Activated T-cell treated with anti-CD3 and anti-CD28 coated beads, Interleukin-2, amount 50 U/mL, for 72 hours (primary cell): ENCODE results near the gene APPBP2. TPM values are rescaled to one million over a fixed set of nuclear protein-coding genes. Genes with fewer than 3 reads are reported as not detected.

Experiments used
- ATAC-seq, 2 donors: fragments of 150-1000 bp; cut with Tn5 transposase; replicated peaks in 1 of 2; 2 replicates each; pipeline ENCODE4 v1.10.0; 2021; ENCODE audit warnings: moderate library complexity in 2 of 2, mild to moderate bottlenecking in 1 of 2
- DNase-seq, 2 donors: peaks; one replicate each; pipeline ENCODE4 v3.0.0; 2021 to 2022; ENCODE audit warnings: mixed read lengths in 1 of 2
- H3K27ac Mint-ChIP-seq: one replicate; pipeline ENCODE4 v1.8.0; 2022; ENCODE audit warnings: mild to moderate bottlenecking, moderate library complexity, mixed read lengths
- H3K27me3 Mint-ChIP-seq: one replicate; pipeline ENCODE4 v1.8.0; 2022; ENCODE audit warnings: low read depth, mixed read lengths
- H3K36me3 Mint-ChIP-seq, 2 donors: one replicate each; pipeline ENCODE4 v1.8.0; 2022; ENCODE audit warnings: mixed read lengths in 2 of 2, mild to moderate bottlenecking in 1 of 2; ENCODE audit not compliant: insufficient read depth in 2 of 2
- H3K4me1 Mint-ChIP-seq: one replicate; pipeline ENCODE4 v1.8.0; 2022; ENCODE audit warnings: low read depth, mixed read lengths
- H3K4me3 Mint-ChIP-seq, 2 donors: one replicate each; pipeline ENCODE4 v1.8.0; 2022; ENCODE audit warnings: mild to moderate bottlenecking in 2 of 2, mixed read lengths in 2 of 2, moderate library complexity in 2 of 2
- H3K9me3 Mint-ChIP-seq, 2 donors: one replicate each; pipeline ENCODE4 v1.8.0; 2022; ENCODE audit warnings: mixed read lengths in 2 of 2
- total RNA-seq, 2 donors: library from RNA; stranded (reverse); gene quantifications; one replicate each; pipeline ENCODE4 v1.2.3, GENCODE V29; 2022

Gene APPBP2
- total RNA-seq, 2 donors from 2014 or later = 29.4 to 29.6 TPM

GRCh38 chr17:60548990-60549389 is 22.9 kb upstream of the APPBP2 start:
- no peak overlapping the region for H3K4me3 Mint-ChIP-seq

GRCh38 chr17:60545465-60546191 is 19.6 kb upstream of the APPBP2 start:
- no peaks in the 10 kb centered on the region for H3K4me1 Mint-ChIP-seq
- H3K36me3 Mint-ChIP-seq = no peaks in the 10 kb centered on the region
- no peaks in the 10 kb centered on the region for H3K9me3 Mint-ChIP-seq
- H3K27ac Mint-ChIP-seq = no peak overlapping the region
- H3K4me3 Mint-ChIP-seq = no peak overlapping the region
- DNase-seq (no peak), ATAC-seq (no peak)
- H3K27me3 Mint-ChIP-seq = no peaks in the 10 kb centered on the region

More at GRCh38 chr17:60548990-60549389, 22.9 kb upstream of the APPBP2 start:
- Mint-ChIP-seq H3K27ac (no peak overlapping the region), H3K36me3 (no peaks in the 10 kb centered on the region), H3K9me3 (no peaks in the 10 kb centered on the region), H3K27me3 (no peaks in the 10 kb centered on the region), H3K4me1 (no peaks in the 10 kb centered on the region)
- ATAC-seq (no peak), DNase-seq (no peak)

- DNase-seq = no peak
- H3K36me3 Mint-ChIP-seq = no peaks in the 10 kb centered on the region
- no peak for ATAC-seq
Observed at GRCh38 chr17:60542071-60542470, 16.0 kb upstream of the APPBP2 start.

GRCh38 chr17:60540460-60540859 is 14.4 kb upstream of the APPBP2 start:
- H3K9me3 Mint-ChIP-seq = no peaks in the 10 kb centered on the region
- H3K27ac Mint-ChIP-seq = no peak overlapping the region
- no peak for DNase-seq
- ATAC-seq = no peak
- H3K4me1 Mint-ChIP-seq = no peaks in the 10 kb centered on the region
- H3K27me3 Mint-ChIP-seq = no peaks in the 10 kb centered on the region
- H3K36me3 Mint-ChIP-seq = no peaks in the 10 kb centered on the region
- no peak overlapping the region for H3K4me3 Mint-ChIP-seq

More at GRCh38 chr17:60542071-60542470, 16.0 kb upstream of the APPBP2 start:
- Mint-ChIP-seq H3K9me3 (no peaks in the 10 kb centered on the region), H3K27ac (no peak overlapping the region), H3K27me3 (no peaks in the 10 kb centered on the region), H3K4me1 (no peaks in the 10 kb centered on the region), H3K4me3 (no peak overlapping the region)

- no peaks in the 10 kb centered on the region for H3K27me3 Mint-ChIP-seq
- no peaks in the 10 kb centered on the region for H3K4me1 Mint-ChIP-seq
- H3K4me3 Mint-ChIP-seq = no peak overlapping the region
- no peaks in the 10 kb centered on the region for H3K36me3 Mint-ChIP-seq
- DNase-seq (no peak), ATAC-seq (no peak)
- no peak overlapping the region for H3K27ac Mint-ChIP-seq
- H3K9me3 Mint-ChIP-seq = no peaks in the 10 kb centered on the region
Observed at GRCh38 chr17:60539807-60540206, 13.8 kb upstream of the APPBP2 start.

GRCh38 chr17:60538726-60539125 is 12.7 kb upstream of the APPBP2 start:
- Mint-ChIP-seq H3K4me1 (no peaks in the 10 kb centered on the region), H3K27me3 (no peaks in the 10 kb centered on the region), H3K36me3 (no peaks in the 10 kb centered on the region), H3K9me3 (no peaks in the 10 kb centered on the region), H3K27ac (no peak overlapping the region), H3K4me3 (no peak overlapping the region)
- no peak for DNase-seq
- ATAC-seq = no peak

- no peak for ATAC-seq
- no peaks in the 10 kb centered on the region for H3K4me1 Mint-ChIP-seq
- H3K27me3 Mint-ChIP-seq = no peaks in the 10 kb centered on the region
- no peak for DNase-seq
- no peaks in the 10 kb centered on the region for H3K36me3 Mint-ChIP-seq
- no peak overlapping the region for H3K27ac Mint-ChIP-seq
- H3K4me3 Mint-ChIP-seq = no peak overlapping the region
- H3K9me3 Mint-ChIP-seq = no peaks in the 10 kb centered on the region
Observed at GRCh38 chr17:60535382-60536279, 9.6 kb upstream of the APPBP2 start.

- H3K4me1 Mint-ChIP-seq = no peaks in the 10 kb centered on the region
- H3K36me3 Mint-ChIP-seq = no peaks in the 10 kb centered on the region
- no peak for DNase-seq
- no peak overlapping the region for H3K27ac Mint-ChIP-seq
- no peaks in the 10 kb centered on the region for H3K27me3 Mint-ChIP-seq
- H3K4me3 Mint-ChIP-seq = no peak overlapping the region
- H3K9me3 Mint-ChIP-seq = no peaks in the 10 kb centered on the region
- no peak for ATAC-seq
Observed at GRCh38 chr17:60534613-60535157, 8.6 kb upstream of the APPBP2 start.

GRCh38 chr17:60534010-60534555 is 8.0 kb upstream of the APPBP2 start:
- ATAC-seq (no peak), DNase-seq (no peak)
- H3K36me3 Mint-ChIP-seq = no peaks in the 10 kb centered on the region
- no peaks in the 10 kb centered on the region for H3K4me1 Mint-ChIP-seq
- H3K27me3 Mint-ChIP-seq = no peaks in the 10 kb centered on the region
- no peaks in the 10 kb centered on the region for H3K9me3 Mint-ChIP-seq
- H3K27ac Mint-ChIP-seq = no peak overlapping the region
- no peak overlapping the region for H3K4me3 Mint-ChIP-seq

GRCh38 chr17:60529806-60530205 is 3.8 kb upstream of the APPBP2 start:
- Mint-ChIP-seq H3K4me3 (no peak overlapping the region), H3K27me3 (no peaks in the 10 kb centered on the region), H3K27ac (no peak overlapping the region), H3K9me3 (no peaks in the 10 kb centered on the region), H3K4me1 (peaks cover 13% of the 10 kb centered on the region), H3K36me3 (peaks cover 2 to 5% of the 10 kb centered on the region in 2 donors)
- no peak for ATAC-seq
- no peak for DNase-seq

GRCh38 chr17:60528828-60529227 is 2.8 kb upstream of the APPBP2 start:
- ATAC-seq (no peak), DNase-seq (no peak)
- peaks cover 23% of the 10 kb centered on the region for H3K4me1 Mint-ChIP-seq
- H3K36me3 Mint-ChIP-seq = peaks cover 2 to 5% of the 10 kb centered on the region in 2 donors
- no peak overlapping the region for H3K27ac Mint-ChIP-seq
- H3K4me3 Mint-ChIP-seq = no peak overlapping the region
- no peaks in the 10 kb centered on the region for H3K27me3 Mint-ChIP-seq
- no peaks in the 10 kb centered on the region for H3K9me3 Mint-ChIP-seq

- no peak for ATAC-seq
- no peak overlapping the region for H3K27ac Mint-ChIP-seq
- H3K36me3 Mint-ChIP-seq = peaks cover 2 to 5% of the 10 kb centered on the region in 2 donors
- DNase-seq = no peak
- H3K4me3 Mint-ChIP-seq = peak overlapping the region; percentile 13 to 20
- H3K27me3 Mint-ChIP-seq = no peaks in the 10 kb centered on the region
- no peaks in the 10 kb centered on the region for H3K9me3 Mint-ChIP-seq
- H3K4me1 Mint-ChIP-seq = peaks cover 28% of the 10 kb centered on the region
Observed at GRCh38 chr17:60527701-60528100, 1.7 kb upstream of the APPBP2 start.

- Mint-ChIP-seq H3K9me3 (no peaks in the 10 kb centered on the region), H3K36me3 (peaks cover 2 to 5% of the 10 kb centered on the region in 2 donors), H3K27me3 (no peaks in the 10 kb centered on the region), H3K4me1 (peaks cover 35% of the 10 kb centered on the region), H3K27ac (peak overlapping the region; percentile 100), H3K4me3 (peak overlapping the region; percentile 98 to 99)
- ATAC-seq = no peak
- no peak for DNase-seq
Observed at GRCh38 chr17:60526726-60527125, 684 bp upstream of the APPBP2 start.
